Measurements from ENCODE around the gene MYL6.

DNA sequence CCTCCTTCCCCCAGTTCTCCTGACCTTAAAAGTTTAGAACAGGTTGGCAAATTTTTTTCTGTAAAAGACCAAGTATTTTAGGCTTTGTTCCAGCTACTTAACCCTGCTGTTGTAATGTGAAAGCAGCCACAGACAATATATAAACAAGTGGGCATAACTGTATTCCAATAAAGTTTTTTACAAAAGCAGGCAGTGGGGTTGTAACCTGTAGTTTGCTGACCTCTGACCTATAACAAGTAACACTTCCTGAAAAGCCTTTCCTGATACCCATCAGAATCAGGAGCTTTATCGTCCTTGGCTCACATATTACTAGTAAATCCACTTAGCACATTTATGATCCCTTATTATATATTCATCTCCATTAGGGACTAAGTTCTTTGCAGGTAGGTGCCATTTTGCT, 44.2 kb downstream of the MYL6 start:
- TF ChIP-seq, protein P1, sequence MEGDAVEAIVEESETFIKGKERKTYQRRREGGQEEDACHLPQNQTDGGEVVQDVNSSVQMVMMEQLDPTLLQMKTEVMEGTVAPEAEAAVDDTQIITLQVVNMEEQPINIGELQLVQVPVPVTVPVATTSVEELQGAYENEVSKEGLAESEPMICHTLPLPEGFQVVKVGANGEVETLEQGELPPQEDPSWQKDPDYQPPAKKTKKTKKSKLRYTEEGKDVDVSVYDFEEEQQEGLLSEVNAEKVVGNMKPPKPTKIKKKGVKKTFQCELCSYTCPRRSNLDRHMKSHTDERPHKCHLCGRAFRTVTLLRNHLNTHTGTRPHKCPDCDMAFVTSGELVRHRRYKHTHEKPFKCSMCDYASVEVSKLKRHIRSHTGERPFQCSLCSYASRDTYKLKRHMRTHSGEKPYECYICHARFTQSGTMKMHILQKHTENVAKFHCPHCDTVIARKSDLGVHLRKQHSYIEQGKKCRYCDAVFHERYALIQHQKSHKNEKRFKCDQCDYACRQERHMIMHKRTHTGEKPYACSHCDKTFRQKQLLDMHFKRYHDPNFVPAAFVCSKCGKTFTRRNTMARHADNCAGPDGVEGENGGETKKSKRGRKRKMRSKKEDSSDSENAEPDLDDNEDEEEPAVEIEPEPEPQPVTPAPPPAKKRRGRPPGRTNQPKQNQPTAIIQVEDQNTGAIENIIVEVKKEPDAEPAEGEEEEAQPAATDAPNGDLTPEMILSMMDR (IDR thresholded peaks at IDR 0.05) = no peak
- TF ChIP-seq POLR2A (IDR thresholded peaks at IDR 0.05) = no peak
